Keratinocyte (primary cell): ENCODE results near the gene KCNMA1. TPM values are rescaled to one million over a fixed set of nuclear protein-coding genes. Genes with fewer than 3 reads are reported as not detected.

Experiments used
- DNase-seq: peaks from one replicate; pipeline ENCODE4 v3.0.0-alpha.2; 2011; ENCODE audit warnings: low read depth, missing footprints, low spot score
- FAIRE-seq: peaks from 2 replicates; lab custom pipeline; 2011; peaks lifted over from hg19 to GRCh38; lab: Jason Lieb, UNC
- H2AFZ ChIP-seq: 2 replicates; pipeline ENCODE4 v1.6.0; 2012; ENCODE audit warnings: low read length, control low read depth, inconsistent platforms; ENCODE audit not compliant: control insufficient read depth
- H3K27ac ChIP-seq: 2 replicates; pipeline ENCODE4 v1.5.1; 2011; ENCODE audit warnings: low read length; ENCODE audit not compliant: control insufficient read depth, insufficient read depth
- H3K27me3 ChIP-seq: 3 replicates; pipeline ENCODE4 v1.6.0; 2011; ENCODE audit warnings: low read length; ENCODE audit not compliant: control insufficient read depth, insufficient read depth; ENCODE audit errors: extremely low read depth
- H3K36me3 ChIP-seq, 2 experiments: 2 replicates in 1 of 2; 3 replicates in 1 of 2; pipeline ENCODE4 v1.5.1; 2011; ENCODE audit warnings: low read length in 2 of 2, mild to moderate bottlenecking in 1 of 2; ENCODE audit not compliant: control insufficient read depth in 2 of 2, insufficient read depth in 2 of 2; ENCODE audit errors: extremely low read depth in 1 of 2
- H3K4me1 ChIP-seq: 3 replicates; pipeline ENCODE4 v1.5.1; 2011; ENCODE audit warnings: low read length; ENCODE audit not compliant: control insufficient read depth, insufficient read depth; ENCODE audit errors: extremely low read depth
- H3K4me2 ChIP-seq: 3 replicates; pipeline ENCODE4 v1.6.0; 2011; ENCODE audit warnings: low read depth, low read length; ENCODE audit not compliant: control insufficient read depth, insufficient read depth; ENCODE audit errors: extremely low read depth
- H3K4me3 ChIP-seq, 3 experiments: fragments of 200-600 bp in 1 of 3; sonication (generic) in 1 of 3; 2 replicates in 2 of 3; 3 replicates in 1 of 3; pipeline ENCODE4 v1.5.1; 2011 to 2016; ENCODE audit warnings: low read length in 3 of 3, mild to moderate bottlenecking in 3 of 3, control low read depth in 2 of 3, inconsistent platforms in 1 of 3, low read depth in 1 of 3, mixed read lengths in 1 of 3, mixed run types in 1 of 3, moderate library complexity in 1 of 3; ENCODE audit not compliant: control insufficient read depth in 2 of 3, insufficient read depth in 2 of 3; ENCODE audit errors: extremely low read depth in 1 of 3
- H3K79me2 ChIP-seq: 2 replicates; pipeline ENCODE4 v1.6.0; 2012; ENCODE audit warnings: low read length; ENCODE audit not compliant: control insufficient read depth, insufficient read depth
- H3K9ac ChIP-seq: 3 replicates; pipeline ENCODE4 v1.6.0; 2011; ENCODE audit warnings: low read length; ENCODE audit not compliant: control insufficient read depth, insufficient read depth; ENCODE audit errors: extremely low read depth
- H3K9me1 ChIP-seq: 3 replicates; pipeline ENCODE4 v1.6.0; 2011; ENCODE audit warnings: low read length; ENCODE audit not compliant: control insufficient read depth, insufficient read depth; ENCODE audit errors: extremely low read depth
- H3K9me3 ChIP-seq: 2 replicates; pipeline ENCODE4 v1.5.1; 2012; ENCODE audit warnings: low read depth, low read length; ENCODE audit not compliant: control insufficient read depth
- H4K20me1 ChIP-seq: 3 replicates; pipeline ENCODE4 v1.6.0; 2011; ENCODE audit warnings: low read length; ENCODE audit not compliant: control insufficient read depth, insufficient read depth; ENCODE audit errors: extremely low read depth
- EZH2 ChIP-seq: IDR thresholded peaks from one replicate; pipeline ENCODE4 v1.6.1; 2012; ENCODE audit warnings: inconsistent platforms, mild to moderate bottlenecking, low read length, moderate library complexity
- dilution Hi-C: fragments of 300-500 bp; cut with MboI; formaldehyde crosslinking; loops from one replicate; pipeline ENCODE4 v1.7.0; 2020; ENCODE audit warnings: low sequenced_read_pairs; ENCODE audit not compliant: extremely low pct_ligation_motif_present
- polyA plus RNA-seq, 5 experiments: library from polyadenylated mRNA; depleted of rRNA in 3 of 5; stranded (reverse) in 3 of 5; stranded (forward) in 1 of 5; unstranded in 1 of 5; fragments of >200 nt; gene quantifications; 1 replicate in 1 of 5; 2 replicates in 3 of 5; 3 replicates in 1 of 5; pipeline versions ENCODE4 v1.2.1 to v1.2.3, GENCODE V29; 2011 to 2012; ENCODE audit warnings: missing spikeins in 2 of 5, low read depth in 1 of 5, low replicate concordance in 1 of 5
- TF ChIP-seq, protein P1 (sequence below), 3 experiments: IDR thresholded peaks in 1 of 3; conservative IDR thresholded peaks in 1 of 3; optimal IDR thresholded peaks in 1 of 3; 2 replicates in 2 of 3; 3 replicates in 1 of 3; pipeline versions ENCODE3 to v1.5.1; 2011; ENCODE audit warnings: low read length in 3 of 3, mild to moderate bottlenecking in 3 of 3, moderate library complexity in 2 of 3, control low read depth in 1 of 3, inconsistent platforms in 1 of 3; ENCODE audit not compliant: insufficient read depth in 2 of 3; ENCODE audit errors: extremely low read depth in 1 of 3

Gene KCNMA1
- polyA plus RNA-seq, 1 donor (not counting 4 experiments of a cell fraction or from before 2014, with no cell fraction given): 6.3 TPM

DNA sequence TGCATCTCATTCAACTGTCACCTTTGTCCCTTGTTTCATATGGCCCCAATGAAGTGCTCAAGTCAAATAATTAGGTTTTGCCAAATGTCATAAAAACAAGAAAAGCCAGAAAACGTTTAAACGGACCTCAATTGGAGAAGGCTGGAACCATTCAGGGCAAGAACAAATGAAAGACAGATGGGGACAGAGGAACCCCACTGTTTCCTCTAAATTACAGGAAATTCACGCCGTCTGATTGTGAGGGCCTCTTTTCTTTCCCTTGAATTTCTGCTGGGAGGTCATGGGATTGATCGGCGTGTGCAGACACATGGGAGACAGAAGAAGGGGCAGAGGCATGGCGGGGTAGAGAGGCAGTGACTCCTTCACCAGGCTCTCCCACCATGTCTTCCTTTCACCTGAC, 656.4 kb downstream of the KCNMA1 start:
- H3K27me3 ChIP-seq: no peaks in the 10 kb centered on the region
- H3K9me3 ChIP-seq: no peaks in the 10 kb centered on the region
- no peak for TF ChIP-seq EZH2
- TF ChIP-seq, protein P1, sequence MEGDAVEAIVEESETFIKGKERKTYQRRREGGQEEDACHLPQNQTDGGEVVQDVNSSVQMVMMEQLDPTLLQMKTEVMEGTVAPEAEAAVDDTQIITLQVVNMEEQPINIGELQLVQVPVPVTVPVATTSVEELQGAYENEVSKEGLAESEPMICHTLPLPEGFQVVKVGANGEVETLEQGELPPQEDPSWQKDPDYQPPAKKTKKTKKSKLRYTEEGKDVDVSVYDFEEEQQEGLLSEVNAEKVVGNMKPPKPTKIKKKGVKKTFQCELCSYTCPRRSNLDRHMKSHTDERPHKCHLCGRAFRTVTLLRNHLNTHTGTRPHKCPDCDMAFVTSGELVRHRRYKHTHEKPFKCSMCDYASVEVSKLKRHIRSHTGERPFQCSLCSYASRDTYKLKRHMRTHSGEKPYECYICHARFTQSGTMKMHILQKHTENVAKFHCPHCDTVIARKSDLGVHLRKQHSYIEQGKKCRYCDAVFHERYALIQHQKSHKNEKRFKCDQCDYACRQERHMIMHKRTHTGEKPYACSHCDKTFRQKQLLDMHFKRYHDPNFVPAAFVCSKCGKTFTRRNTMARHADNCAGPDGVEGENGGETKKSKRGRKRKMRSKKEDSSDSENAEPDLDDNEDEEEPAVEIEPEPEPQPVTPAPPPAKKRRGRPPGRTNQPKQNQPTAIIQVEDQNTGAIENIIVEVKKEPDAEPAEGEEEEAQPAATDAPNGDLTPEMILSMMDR (optimal IDR thresholded peaks at IDR 0.05 in 1 of 3, IDR thresholded peaks at IDR 0.05 in 1 of 3, conservative IDR thresholded peaks at IDR 0.05 in 1 of 3; ENCODE audit: extremely low read depth in 1 of 3, insufficient read depth in 2 of 3, low read length in 3 of 3): no peak
- no peaks in the 10 kb centered on the region for H3K9me1 ChIP-seq
- no peak overlapping the region for H3K4me2 ChIP-seq
- FAIRE-seq: no peak
- H4K20me1 ChIP-seq: no peaks in the 10 kb centered on the region
- H3K27ac ChIP-seq: no peak overlapping the region
- dilution Hi-C loops: no loop called here
- no peaks in the 10 kb centered on the region for H3K36me3 ChIP-seq
- H3K79me2 ChIP-seq: no peaks in the 10 kb centered on the region
- H3K9ac ChIP-seq: no peak overlapping the region
- H3K4me1 ChIP-seq: no peaks in the 10 kb centered on the region
- no peak overlapping the region for H3K4me3 ChIP-seq
- no peak for DNase-seq
- H2AFZ ChIP-seq: no peak overlapping the region

DNA sequence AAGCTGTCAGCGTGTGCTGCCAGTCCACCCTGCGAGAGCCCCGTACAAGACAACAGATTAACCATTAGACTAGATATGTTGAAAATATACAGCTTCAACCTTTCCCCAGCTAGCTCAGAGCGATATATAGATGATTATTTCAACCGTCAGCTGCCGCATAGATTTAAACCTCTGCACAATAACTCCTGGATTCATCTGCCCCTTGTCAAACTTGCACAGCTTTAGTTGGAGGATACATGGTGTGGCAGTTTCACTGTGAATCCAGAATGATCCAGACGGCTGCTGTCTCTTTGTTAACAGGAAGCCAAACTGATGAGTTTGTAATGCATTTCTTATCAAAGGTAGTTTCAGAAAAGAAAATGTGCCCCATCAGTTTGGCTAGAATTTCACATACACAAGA, 659.7 kb downstream of the KCNMA1 start:
- Histone ChIP-seq H3K9me3 (no peaks in the 10 kb centered on the region), H3K9me1 (no peaks in the 10 kb centered on the region), H3K27ac (no peak overlapping the region), H3K79me2 (no peaks in the 10 kb centered on the region), H3K4me3 (no peak overlapping the region), H3K36me3 (no peaks in the 10 kb centered on the region), H2AFZ (no peak overlapping the region), H3K4me1 (no peaks in the 10 kb centered on the region), H4K20me1 (no peaks in the 10 kb centered on the region), H3K4me2 (no peak overlapping the region), H3K27me3 (no peaks in the 10 kb centered on the region), H3K9ac (no peak overlapping the region)
- dilution Hi-C loops: no loop called here
- DNase-seq: no peak
- TF ChIP-seq, protein P1 (optimal IDR thresholded peaks at IDR 0.05 in 1 of 3, IDR thresholded peaks at IDR 0.05 in 1 of 3, conservative IDR thresholded peaks at IDR 0.05 in 1 of 3; ENCODE audit: extremely low read depth in 1 of 3, insufficient read depth in 2 of 3, low read length in 3 of 3): no peak
- TF ChIP-seq EZH2: no peak
- no peak for FAIRE-seq
